A549 (cell line): ENCODE data around the gene MYH11. TPM values are rescaled to one million over a fixed set of nuclear protein-coding genes. Genes with fewer than 3 reads are reported as not detected.
A peak's percentile ranks its signal among the peaks of the same experiment; 100 is the strongest.

Experiments
- ATAC-seq, 2 experiments: fragments of 200-7000 bp in 1 of 2; fragments of >200 bp in 1 of 2; cut with Nextera tagmentation in 1 of 2; cut with Tn5 transposase in 1 of 2; 3 replicates each; pipeline versions ENCODE4 v1.8.0 to v1.9.1; 2018 to 2020; ENCODE audit warnings: mild to moderate bottlenecking in 1 of 2, moderate library complexity in 1 of 2
- CTCF ChIA-PET: fragments of 300-600 bp; sonication (Branson Sonifier 250); formaldehyde crosslinking; extraction: SDS; loops from one replicate; lab custom pipeline; 2021; ENCODE audit warnings: antibody characterized with exemption, inconsistent platforms; lab: Yijun Ruan, JAX
- POLR2A ChIA-PET: fragments of 350-600 bp; formaldehyde crosslinking; extraction: SDS; loops from one replicate; lab custom pipeline; 2021; ENCODE audit warnings: antibody characterized with exemption, inconsistent platforms; lab: Yijun Ruan, JAX
- DNase-seq, 2 experiments: peaks; one replicate each; pipeline versions ENCODE4 v3.0.0 to v3.0.0-alpha.2; 2011 to 2016; ENCODE audit warnings: low read depth in 1 of 2, low spot score in 1 of 2
- FAIRE-seq: peaks from 2 replicates; lab custom pipeline; 2011; peaks lifted over from hg19 to GRCh38; lab: Jason Lieb, UNC
- H3K27ac ChIP-seq, 2 experiments: fragments of >200 bp; sonication (Bioruptor Twin); formaldehyde crosslinking; 3 replicates each; pipeline ENCODE4 v1.5.1; 2016 to 2017
- H3K4me1 ChIP-seq: fragments of >200 bp; sonication (Bioruptor Twin); formaldehyde crosslinking; 3 replicates; pipeline ENCODE4 v1.6.1; 2016
- H3K4me2 ChIP-seq: fragments of >200 bp; sonication (Bioruptor Twin); formaldehyde crosslinking; 3 replicates; pipeline ENCODE4 v1.6.1; 2016
- H3K4me3 ChIP-seq: fragments of >200 bp; sonication (Bioruptor Twin); formaldehyde crosslinking; 3 replicates; pipeline ENCODE4 v1.5.1; 2016
- H3K9me3 ChIP-seq: fragments of >200 bp; sonication (Bioruptor Twin); formaldehyde crosslinking; 3 replicates; pipeline ENCODE4 v1.6.1; 2016
- BHLHE40 ChIP-seq: IDR thresholded peaks from 2 replicates; pipeline ENCODE4 v1.6.1; 2012; ENCODE audit warnings: low read depth, low read length, inconsistent platforms
- CHD2 ChIP-seq: fragments of 150-350 bp; IDR thresholded peaks from 2 replicates; pipeline ENCODE4 v1.6.1; 2014; ENCODE audit warnings: low read length; ENCODE audit not compliant: partially characterized antibody
- EHMT2 ChIP-seq: fragments of 200-600 bp; sonication (generic); IDR thresholded peaks from 2 replicates; pipeline ENCODE4 v1.6.1; 2016; ENCODE audit warnings: antibody characterized with exemption, low read depth, mild to moderate bottlenecking, moderate library complexity
- GATA3 ChIP-seq: IDR thresholded peaks from 2 replicates; pipeline ENCODE4 v1.6.1; 2012; ENCODE audit warnings: borderline replicate concordance
- HOXA7 ChIP-seq: fragments of 250-450 bp; sonication (Bioruptor Pico); IDR thresholded peaks from 2 replicates; pipeline ENCODE4 v1.5.0; 2020; ENCODE audit warnings: mild to moderate bottlenecking, moderate library complexity
- HOXB13 ChIP-seq: fragments of 250-450 bp; sonication (Bioruptor Pico); IDR thresholded peaks from 2 replicates; pipeline ENCODE4 v1.5.0; 2020; ENCODE audit warnings: low read depth, mild to moderate bottlenecking, moderate library complexity
- JUN ChIP-seq, 2 experiments: fragments of >200 bp; sonication (Bioruptor Twin); formaldehyde crosslinking; IDR thresholded peaks; 2 replicates in 1 of 2; 3 replicates in 1 of 2; pipeline ENCODE4 v1.6.1; 2016 to 2017
- JUNB ChIP-seq: fragments of >200 bp; sonication (Bioruptor Twin); formaldehyde crosslinking; IDR thresholded peaks from 2 replicates; pipeline ENCODE4 v1.6.1; 2016
- MAFK ChIP-seq: fragments of 450-650 bp; IDR thresholded peaks from 2 replicates; pipeline ENCODE4 v1.6.1; 2014; ENCODE audit not compliant: partially characterized antibody
- MAZ ChIP-seq: fragments of 150-350 bp; IDR thresholded peaks from 2 replicates; pipeline ENCODE4 v1.6.1; 2014; ENCODE audit warnings: antibody characterized with exemption, low read depth, low read length, borderline replicate concordance
- NPAS2 ChIP-seq: fragments of 250-450 bp; sonication (Bioruptor Pico); IDR thresholded peaks from 2 replicates; pipeline ENCODE4 v1.8.0; 2022; ENCODE audit warnings: mild to moderate bottlenecking, moderate library complexity, borderline replicate concordance
- PHF8 ChIP-seq: fragments of 200-600 bp; sonication (generic); IDR thresholded peaks from 2 replicates; pipeline ENCODE4 v1.6.1; 2016; ENCODE audit warnings: low read depth, mild to moderate bottlenecking, antibody characterized with exemption, moderate library complexity, borderline replicate concordance
- SMC3 ChIP-seq: fragments of >200 bp; sonication (Bioruptor Twin); formaldehyde crosslinking; IDR thresholded peaks from 3 replicates; pipeline ENCODE4 v1.6.1; 2018; ENCODE audit warnings: inconsistent platforms
- SREBF2 ChIP-seq: fragments of 450-650 bp; IDR thresholded peaks from 2 replicates; pipeline ENCODE4 v1.6.1; 2014; ENCODE audit warnings: mild to moderate bottlenecking, moderate library complexity
- TFCP2L1 ChIP-seq: fragments of 250-450 bp; sonication (Bioruptor Pico); IDR thresholded peaks from 2 replicates; pipeline ENCODE4 v1.5.0; 2021; ENCODE audit warnings: mild to moderate bottlenecking
- WGBS: methylation state at CpG from one replicate; pipeline ENCODE4 v1.1.6; 2017; ENCODE audit errors: missing lambda C conversion rate; 5-methylcytosine and 5-hydroxymethylcytosine counted together
- polyA plus RNA-seq, 4 experiments: library from polyadenylated mRNA; depleted of rRNA in 3 of 4; stranded (reverse); fragments of >200 nt; fragmentation: RNase III in 1 of 4; extraction: RNeasy Plus Mini Kit Qiagen cat#74134 plus additional on column Dnase treatment in 1 of 4; gene quantifications; 2 replicates in 3 of 4; 3 replicates in 1 of 4; pipeline ENCODE4 v1.2.3, GENCODE V29; 2011 to 2017
- TF ChIP-seq, protein P1 (sequence below): fragments of >200 bp; sonication (Bioruptor Twin); formaldehyde crosslinking; IDR thresholded peaks from 3 replicates; pipeline ENCODE4 v1.6.1; 2016
- TF ChIP-seq, protein P2 (sequence below): fragments of 250-450 bp; sonication (Bioruptor Pico); IDR thresholded peaks from 2 replicates; pipeline ENCODE4 v1.5.0; 2020; ENCODE audit warnings: low read depth, mild to moderate bottlenecking, moderate library complexity
- TF ChIP-seq, protein P3 (sequence below): IDR thresholded peaks from 2 replicates; pipeline ENCODE4 v1.6.1; 2012
- TF ChIP-seq, protein P4 (sequence below): fragments of 200-600 bp; sonication (generic); IDR thresholded peaks from 2 replicates; pipeline ENCODE4 v1.6.1; 2016; ENCODE audit warnings: antibody characterized with exemption, mild to moderate bottlenecking, moderate library complexity
- TF ChIP-seq, protein P5 (sequence below): fragments of 250-450 bp; sonication (Bioruptor Pico); IDR thresholded peaks from 2 replicates; pipeline ENCODE4 v1.5.0; 2021; ENCODE audit warnings: mild to moderate bottlenecking, moderate library complexity, borderline replicate concordance

The MYH11 gene
- polyA plus RNA-seq, 2 of the 4 experiments (the other 2 are of a cell fraction): 0.03 to 0.09 TPM

DNA sequence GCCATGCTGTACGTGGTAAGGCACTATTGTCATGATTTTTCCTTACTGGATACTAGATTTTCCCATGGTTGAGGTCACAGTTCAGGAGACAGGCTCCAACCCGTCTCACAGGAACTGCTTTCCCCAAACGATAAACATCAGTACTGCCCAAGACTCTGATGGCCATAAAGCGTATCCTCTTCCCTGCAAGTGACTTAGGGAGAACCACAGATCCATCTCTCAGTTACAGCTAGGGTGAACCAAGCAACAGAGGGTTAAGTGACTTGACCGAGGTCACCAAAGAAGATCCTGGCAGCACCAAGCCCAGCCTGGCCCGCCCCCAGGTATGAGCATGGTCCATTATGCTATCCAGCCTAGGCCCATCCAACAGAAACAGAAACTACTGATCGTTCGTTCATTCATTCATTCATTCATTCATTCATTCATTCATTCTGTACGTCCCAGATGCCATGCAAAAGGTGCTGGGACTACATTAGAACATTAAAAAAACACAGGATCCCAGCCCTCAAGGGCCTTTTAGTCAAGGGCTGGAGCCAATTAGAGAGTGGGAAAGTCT lies 31.0 kb downstream of the MYH11 start:
- ATAC-seq: no peak
- ChIA-PET CTCF (interaction anchor here (0.6 kb wide), 1 partner anchor 41 kb away, joined by 5 read pairs; no protein-coding TSS in a partner anchor), POLR2A (no interaction called here)
- Histone ChIP-seq H3K4me3 (no peak overlapping the region), H3K27ac (no peak overlapping the region), H3K4me2 (no peak overlapping the region), H3K9me3 (no peaks in the 10 kb centered on the region), H3K4me1 (no peaks in the 10 kb centered on the region)
- WGBS: 66% methylated on average over 9 of the region's 9 CpGs
- no peak for DNase-seq
- no peak for FAIRE-seq
- TF ChIP-seq, protein P1, sequence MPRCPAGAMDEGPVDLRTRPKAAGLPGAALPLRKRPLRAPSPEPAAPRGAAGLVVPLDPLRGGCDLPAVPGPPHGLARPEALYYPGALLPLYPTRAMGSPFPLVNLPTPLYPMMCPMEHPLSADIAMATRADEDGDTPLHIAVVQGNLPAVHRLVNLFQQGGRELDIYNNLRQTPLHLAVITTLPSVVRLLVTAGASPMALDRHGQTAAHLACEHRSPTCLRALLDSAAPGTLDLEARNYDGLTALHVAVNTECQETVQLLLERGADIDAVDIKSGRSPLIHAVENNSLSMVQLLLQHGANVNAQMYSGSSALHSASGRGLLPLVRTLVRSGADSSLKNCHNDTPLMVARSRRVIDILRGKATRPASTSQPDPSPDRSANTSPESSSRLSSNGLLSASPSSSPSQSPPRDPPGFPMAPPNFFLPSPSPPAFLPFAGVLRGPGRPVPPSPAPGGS: no peak
- no peak for TF ChIP-seq MAZ
- TF ChIP-seq TFCP2L1 (CRISPR knock-in tag): no peak
- TF ChIP-seq SREBF2: no peak
- TF ChIP-seq, protein P2, sequence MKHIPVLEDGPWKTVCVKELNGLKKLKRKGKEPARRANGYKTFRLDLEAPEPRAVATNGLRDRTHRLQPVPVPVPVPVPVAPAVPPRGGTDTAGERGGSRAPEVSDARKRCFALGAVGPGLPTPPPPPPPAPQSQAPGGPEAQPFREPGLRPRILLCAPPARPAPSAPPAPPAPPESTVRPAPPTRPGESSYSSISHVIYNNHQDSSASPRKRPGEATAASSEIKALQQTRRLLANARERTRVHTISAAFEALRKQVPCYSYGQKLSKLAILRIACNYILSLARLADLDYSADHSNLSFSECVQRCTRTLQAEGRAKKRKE (CRISPR knock-in tag): no peak
- TF ChIP-seq, protein P3, sequence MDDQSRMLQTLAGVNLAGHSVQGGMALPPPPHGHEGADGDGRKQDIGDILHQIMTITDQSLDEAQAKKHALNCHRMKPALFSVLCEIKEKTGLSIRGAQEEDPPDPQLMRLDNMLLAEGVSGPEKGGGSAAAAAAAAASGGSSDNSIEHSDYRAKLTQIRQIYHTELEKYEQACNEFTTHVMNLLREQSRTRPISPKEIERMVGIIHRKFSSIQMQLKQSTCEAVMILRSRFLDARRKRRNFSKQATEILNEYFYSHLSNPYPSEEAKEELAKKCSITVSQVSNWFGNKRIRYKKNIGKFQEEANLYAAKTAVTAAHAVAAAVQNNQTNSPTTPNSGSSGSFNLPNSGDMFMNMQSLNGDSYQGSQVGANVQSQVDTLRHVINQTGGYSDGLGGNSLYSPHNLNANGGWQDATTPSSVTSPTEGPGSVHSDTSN: no peak
- TF ChIP-seq SMC3: no peak
- no peak for TF ChIP-seq JUN (IDR thresholded peaks at IDR 0.05)
- no peak for TF ChIP-seq HOXA7 (CRISPR knock-in tag)
- no peak for TF ChIP-seq MAFK
- TF ChIP-seq CHD2: no peak
- TF ChIP-seq PHF8: no peak
- no peak for TF ChIP-seq HOXB13 (CRISPR knock-in tag)
- TF ChIP-seq NPAS2: no peak
- TF ChIP-seq, protein P4, sequence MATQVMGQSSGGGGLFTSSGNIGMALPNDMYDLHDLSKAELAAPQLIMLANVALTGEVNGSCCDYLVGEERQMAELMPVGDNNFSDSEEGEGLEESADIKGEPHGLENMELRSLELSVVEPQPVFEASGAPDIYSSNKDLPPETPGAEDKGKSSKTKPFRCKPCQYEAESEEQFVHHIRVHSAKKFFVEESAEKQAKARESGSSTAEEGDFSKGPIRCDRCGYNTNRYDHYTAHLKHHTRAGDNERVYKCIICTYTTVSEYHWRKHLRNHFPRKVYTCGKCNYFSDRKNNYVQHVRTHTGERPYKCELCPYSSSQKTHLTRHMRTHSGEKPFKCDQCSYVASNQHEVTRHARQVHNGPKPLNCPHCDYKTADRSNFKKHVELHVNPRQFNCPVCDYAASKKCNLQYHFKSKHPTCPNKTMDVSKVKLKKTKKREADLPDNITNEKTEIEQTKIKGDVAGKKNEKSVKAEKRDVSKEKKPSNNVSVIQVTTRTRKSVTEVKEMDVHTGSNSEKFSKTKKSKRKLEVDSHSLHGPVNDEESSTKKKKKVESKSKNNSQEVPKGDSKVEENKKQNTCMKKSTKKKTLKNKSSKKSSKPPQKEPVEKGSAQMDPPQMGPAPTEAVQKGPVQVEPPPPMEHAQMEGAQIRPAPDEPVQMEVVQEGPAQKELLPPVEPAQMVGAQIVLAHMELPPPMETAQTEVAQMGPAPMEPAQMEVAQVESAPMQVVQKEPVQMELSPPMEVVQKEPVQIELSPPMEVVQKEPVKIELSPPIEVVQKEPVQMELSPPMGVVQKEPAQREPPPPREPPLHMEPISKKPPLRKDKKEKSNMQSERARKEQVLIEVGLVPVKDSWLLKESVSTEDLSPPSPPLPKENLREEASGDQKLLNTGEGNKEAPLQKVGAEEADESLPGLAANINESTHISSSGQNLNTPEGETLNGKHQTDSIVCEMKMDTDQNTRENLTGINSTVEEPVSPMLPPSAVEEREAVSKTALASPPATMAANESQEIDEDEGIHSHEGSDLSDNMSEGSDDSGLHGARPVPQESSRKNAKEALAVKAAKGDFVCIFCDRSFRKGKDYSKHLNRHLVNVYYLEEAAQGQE: no peak
- no peak for TF ChIP-seq EHMT2

DNA sequence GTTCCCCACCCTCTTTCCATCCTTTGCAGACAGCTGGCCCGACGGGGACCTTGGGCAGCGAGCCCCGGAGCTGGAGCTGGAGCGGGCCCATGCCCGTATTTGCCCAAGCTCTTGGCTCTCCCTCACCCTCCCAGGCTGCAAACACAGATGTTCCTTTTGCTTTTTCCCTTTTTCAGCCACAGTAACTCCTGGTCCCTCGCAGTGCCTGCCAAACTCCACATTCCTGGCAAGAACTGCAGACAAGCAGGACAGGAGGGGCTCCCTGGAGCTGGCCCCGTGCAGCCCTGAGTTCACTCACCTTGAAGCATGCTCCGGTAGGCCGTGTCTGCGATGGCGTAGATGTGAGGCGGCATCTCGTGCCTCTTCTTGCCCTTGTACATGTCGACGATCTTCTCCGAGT lies 33.9 kb downstream of the MYH11 start:
- ATAC-seq (peak in 1 of 2 experiments; percentile 23; a peak in 1 of 6 replicates), FAIRE-seq (no peak), DNase-seq (no peak)
- Histone ChIP-seq H3K27ac (no peak overlapping the region), H3K9me3 (0 out of 3 replicates have a peak, but pooled peaks cover 7% of the 10 kb centered on the region), H3K4me1 (no peaks in the 10 kb centered on the region), H3K4me2 (no peak overlapping the region), H3K4me3 (no peak overlapping the region)
- TF ChIP-seq BHLHE40 (no peak), HOXB13 (CRISPR knock-in tag) (no peak), JUNB (no peak), GATA3 (no peak), MAZ (no peak)
- TF ChIP-seq, protein P1: no peak
- TF ChIP-seq, protein P5, sequence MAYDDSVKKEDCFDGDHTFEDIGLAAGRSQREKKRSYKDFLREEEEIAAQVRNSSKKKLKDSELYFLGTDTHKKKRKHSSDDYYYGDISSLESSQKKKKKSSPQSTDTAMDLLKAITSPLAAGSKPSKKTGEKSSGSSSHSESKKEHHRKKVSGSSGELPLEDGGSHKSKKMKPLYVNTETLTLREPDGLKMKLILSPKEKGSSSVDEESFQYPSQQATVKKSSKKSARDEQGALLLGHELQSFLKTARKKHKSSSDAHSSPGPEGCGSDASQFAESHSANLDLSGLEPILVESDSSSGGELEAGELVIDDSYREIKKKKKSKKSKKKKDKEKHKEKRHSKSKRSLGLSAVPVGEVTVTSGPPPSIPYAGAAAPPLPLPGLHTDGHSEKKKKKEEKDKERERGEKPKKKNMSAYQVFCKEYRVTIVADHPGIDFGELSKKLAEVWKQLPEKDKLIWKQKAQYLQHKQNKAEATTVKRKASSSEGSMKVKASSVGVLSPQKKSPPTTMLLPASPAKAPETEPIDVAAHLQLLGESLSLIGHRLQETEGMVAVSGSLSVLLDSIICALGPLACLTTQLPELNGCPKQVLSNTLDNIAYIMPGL (CRISPR knock-in tag): no peak
- POLR2A ChIA-PET: no interaction called here
- 75% methylated on average over 17 of the region's 17 CpGs for WGBS
- CTCF ChIA-PET: interaction anchor here (0.7 to 4.0 kb wide), 21 partner anchors 10 to 340 kb away, joined by 3 to 36 read pairs (median 6); no protein-coding TSS in a partner anchor
